ENCODE data around the gene AASDH.

GRCh38 chr4:56307423-56307822 lies 79.9 kb downstream of the AASDH start:
- TF ChIP-seq CTCF (optimal IDR thresholded peaks at IDR 0.05 in 1 of 3, IDR thresholded peaks at IDR 0.05 in 1 of 3, conservative IDR thresholded peaks at IDR 0.05 in 1 of 3; ENCODE audit: extremely low read depth in 1 of 3, insufficient read depth in 2 of 3, low read length in 3 of 3) (no peak), EZH2 (IDR thresholded peaks at IDR 0.05; ENCODE audit: low read length) (no peak)
